ENCODE data around the gene TACC2.

Gene TACC2

GRCh38 chr10:122113161-122113944, 124.4 kb downstream of the TACC2 start:
- TF ChIP-seq ZNF8 (CRISPR knock-in tag; IDR thresholded peaks at IDR 0.05), result no peak
- no peak for TF ChIP-seq ESRRG (CRISPR knock-in tag; IDR thresholded peaks at IDR 0.05)
- no peak for TF ChIP-seq TCF4 (CRISPR knock-in tag; IDR thresholded peaks at IDR 0.05; ENCODE audit: borderline replicate concordance)
- TF ChIP-seq OSR1 (CRISPR knock-in tag; IDR thresholded peaks at IDR 0.05), result no peak
- no peak for TF ChIP-seq SNAI2 (CRISPR knock-in tag; IDR thresholded peaks at IDR 0.05)
- no peak for TF ChIP-seq CSRNP3 (CRISPR knock-in tag; IDR thresholded peaks at IDR 0.05)
- TF ChIP-seq ZFP3 (CRISPR knock-in tag; IDR thresholded peaks at IDR 0.05), result no peak
- no peak for TF ChIP-seq ZFP30 (CRISPR knock-in tag; IDR thresholded peaks at IDR 0.05)
- TF ChIP-seq ZNF70 (CRISPR knock-in tag; IDR thresholded peaks at IDR 0.05), result no peak
- TF ChIP-seq POU6F1 (CRISPR knock-in tag; IDR thresholded peaks at IDR 0.05; ENCODE audit: borderline replicate concordance, low read depth), result no peak
- no peak for TF ChIP-seq ZNF565 (CRISPR knock-in tag; conservative IDR thresholded peaks at IDR 0.05; ENCODE audit: low read depth)
- TF ChIP-seq GLIS3 (CRISPR knock-in tag; IDR thresholded peaks at IDR 0.05), result no peak
- TF ChIP-seq ARNTL (CRISPR knock-in tag; IDR thresholded peaks at IDR 0.05; ENCODE audit: borderline replicate concordance, low read depth), result no peak
- TF ChIP-seq ISL1 (CRISPR knock-in tag; IDR thresholded peaks at IDR 0.05), result no peak
- no peak for TF ChIP-seq PPARA (CRISPR knock-in tag; IDR thresholded peaks at IDR 0.05; ENCODE audit: borderline replicate concordance)
- no peak for TF ChIP-seq CREB5 (CRISPR knock-in tag; IDR thresholded peaks at IDR 0.05; ENCODE audit: low read depth)
- no peak for TF ChIP-seq TOX (CRISPR knock-in tag; IDR thresholded peaks at IDR 0.05; ENCODE audit: borderline replicate concordance)
- TF ChIP-seq CSDC2 (CRISPR knock-in tag; IDR thresholded peaks at IDR 0.05), result no peak
- peak; percentile 90 for ATAC-seq

GRCh38 chr10:122113945-122114747, 125.2 kb downstream of the TACC2 start:
- TF ChIP-seq ZNF565 (CRISPR knock-in tag; conservative IDR thresholded peaks at IDR 0.05; ENCODE audit: low read depth), result no peak
- TF ChIP-seq TOX (CRISPR knock-in tag; IDR thresholded peaks at IDR 0.05; ENCODE audit: borderline replicate concordance), result no peak
- TF ChIP-seq OSR1 (CRISPR knock-in tag; IDR thresholded peaks at IDR 0.05), result no peak
- no peak for TF ChIP-seq PPARA (CRISPR knock-in tag; IDR thresholded peaks at IDR 0.05; ENCODE audit: borderline replicate concordance)
- TF ChIP-seq ZNF70 (CRISPR knock-in tag; IDR thresholded peaks at IDR 0.05), result no peak
- TF ChIP-seq TSHZ2 (CRISPR knock-in tag; IDR thresholded peaks at IDR 0.05), result no peak
- TF ChIP-seq TCF4 (CRISPR knock-in tag; IDR thresholded peaks at IDR 0.05; ENCODE audit: borderline replicate concordance), result no peak
- TF ChIP-seq ISL1 (CRISPR knock-in tag; IDR thresholded peaks at IDR 0.05), result no peak
- no peak for TF ChIP-seq CSRNP3 (CRISPR knock-in tag; IDR thresholded peaks at IDR 0.05)
- no peak for TF ChIP-seq ZC3H10 (CRISPR knock-in tag; IDR thresholded peaks at IDR 0.05)
- no peak for TF ChIP-seq ESRRG (CRISPR knock-in tag; IDR thresholded peaks at IDR 0.05)
- no peak for TF ChIP-seq BACH2 (CRISPR knock-in tag; IDR thresholded peaks at IDR 0.05; ENCODE audit: borderline replicate concordance)
- TF ChIP-seq PATZ1 (CRISPR knock-in tag; IDR thresholded peaks at IDR 0.05; ENCODE audit: borderline replicate concordance), result no peak
- no peak for TF ChIP-seq SNAI2 (CRISPR knock-in tag; IDR thresholded peaks at IDR 0.05)
- TF ChIP-seq ARNTL (CRISPR knock-in tag; IDR thresholded peaks at IDR 0.05; ENCODE audit: borderline replicate concordance, low read depth), result no peak
- TF ChIP-seq ZFP3 (CRISPR knock-in tag; IDR thresholded peaks at IDR 0.05), result no peak
- TF ChIP-seq ZFP30 (CRISPR knock-in tag; IDR thresholded peaks at IDR 0.05), result no peak
- TF ChIP-seq POU6F1 (CRISPR knock-in tag; IDR thresholded peaks at IDR 0.05; ENCODE audit: borderline replicate concordance, low read depth), result no peak
- TF ChIP-seq CSDC2 (CRISPR knock-in tag; IDR thresholded peaks at IDR 0.05), result no peak
- no peak for ATAC-seq

All from SK-N-SH treated with all-trans-retinoic acid at 6 μM for 48 hours (cell line).